Thoracic aorta (tissue), 2 donors: ENCODE data around the gene TRMT2A. TPM values are rescaled to one million over a fixed set of nuclear protein-coding genes. Genes with fewer than 3 reads are reported as not detected.

Experiments used
- ATAC-seq: fragments of 150-250 bp; one replicate; pipeline ENCODE4 v1.8.0; 2017; ENCODE audit warnings: low read depth; ENCODE audit not compliant: insufficient number of reproducible peaks, low FRiP score
- DNase-seq: peaks from one replicate; pipeline ENCODE4 v3.0.0-alpha.2; 2020; ENCODE audit warnings: low spot score
- H3K27ac ChIP-seq, 2 donors: fragments of 200-600 bp; sonication (generic); 1 replicate in 1 of 2; 2 replicates in 1 of 2; pipeline ENCODE4 v1.5.1; 2016; ENCODE audit warnings: mild to moderate bottlenecking in 2 of 2, moderate library complexity in 2 of 2
- H3K27me3 ChIP-seq: fragments of 200-600 bp; sonication (generic); replicated peaks from 2 replicates; pipeline ENCODE4 v1.6.0; 2016; ENCODE audit warnings: mild to moderate bottlenecking; ENCODE audit not compliant: insufficient read depth
- H3K36me3 ChIP-seq: fragments of 200-600 bp; sonication (generic); one replicate; pipeline ENCODE4 v1.5.1; 2016
- H3K4me1 ChIP-seq, 2 donors: fragments of 200-600 bp; sonication (generic); 1 replicate in 1 of 2; 2 replicates in 1 of 2; pipeline versions ENCODE4 v1.5.1 to v1.6.0; 2016; ENCODE audit warnings: low read depth in 2 of 2, mild to moderate bottlenecking in 1 of 2; ENCODE audit not compliant: control insufficient read depth in 1 of 2
- H3K4me3 ChIP-seq: fragments of 200-600 bp; sonication (generic); 2 replicates; pipeline ENCODE4 v1.5.1; 2016; ENCODE audit warnings: mild to moderate bottlenecking
- H3K9me3 ChIP-seq: fragments of 200-600 bp; sonication (generic); 2 replicates; pipeline ENCODE4 v1.5.1; 2016
- CTCF ChIP-seq: fragments of 200-600 bp; sonication (generic); IDR thresholded peaks from one replicate; pipeline ENCODE4 v1.5.1; 2019; ENCODE audit warnings: antibody characterized with exemption
- total RNA-seq, 2 donors: library from RNA; depleted of rRNA; stranded (reverse); fragments of >200 nt; gene quantifications; one replicate each; pipeline versions ENCODE4 v1.1.0 to v1.2.3, GENCODE V29; 2016

The TRMT2A gene
- total RNA-seq, 2 donors from 2014 or later = 61.8 to 94.8 TPM

- Histone ChIP-seq H3K4me3 (no peak overlapping the region), H3K27me3 (no peaks in the 10 kb centered on the region), H3K36me3 (no peaks in the 10 kb centered on the region), H3K9me3 (no peaks in the 10 kb centered on the region), H3K4me1 (no peaks in the 10 kb centered on the region), H3K27ac (no peak overlapping the region)
- no peak for TF ChIP-seq CTCF
- no peak for ATAC-seq
- no peak for DNase-seq
Measured at GRCh38 chr22:20152464-20152890, 35.5 kb upstream of the TRMT2A start.

GRCh38 chr22:20151276-20151588, 34.2 kb upstream of the TRMT2A start:
- no peak overlapping the region for H3K27ac ChIP-seq
- H3K9me3 ChIP-seq = no peaks in the 10 kb centered on the region
- no peak overlapping the region for H3K4me3 ChIP-seq
- H3K27me3 ChIP-seq = no peaks in the 10 kb centered on the region
- H3K4me1 ChIP-seq = no peaks in the 10 kb centered on the region
- ATAC-seq = no peak
- no peak for TF ChIP-seq CTCF
- no peaks in the 10 kb centered on the region for H3K36me3 ChIP-seq
- DNase-seq = no peak

- ATAC-seq = no peak
- no peaks in the 10 kb centered on the region for H3K4me1 ChIP-seq
Measured at GRCh38 chr22:20150381-20151275, 33.6 kb upstream of the TRMT2A start, which contains the start of gene CCDC188. Gene CCDC188 (minus strand): TSS chr22:20151055. CDS start chr22:20150986, 69 bp downstream.

GRCh38 chr22:20149257-20150250, 32.5 kb upstream of the TRMT2A start:
- Histone ChIP-seq H3K4me3 (no peak overlapping the region), H3K27me3 (no peaks in the 10 kb centered on the region), H3K9me3 (no peaks in the 10 kb centered on the region), H3K4me1 (no peaks in the 10 kb centered on the region), H3K36me3 (no peaks in the 10 kb centered on the region), H3K27ac (no peak overlapping the region)
- no peak for TF ChIP-seq CTCF
- ATAC-seq (no peak), DNase-seq (no peak)

More at GRCh38 chr22:20150381-20151275, 33.6 kb upstream of the TRMT2A start, which contains the start of gene CCDC188:
- Histone ChIP-seq H3K36me3 (no peaks in the 10 kb centered on the region), H3K9me3 (no peaks in the 10 kb centered on the region), H3K27me3 (no peaks in the 10 kb centered on the region), H3K27ac (no peak within 1 kb of the TSS), H3K4me3 (no peak within 1 kb of the TSS)
- no peak for TF ChIP-seq CTCF
- no peak for DNase-seq

GRCh38 chr22:20148414-20148813, 31.4 kb upstream of the TRMT2A start:
- H3K4me3 ChIP-seq = no peak overlapping the region
- no peak for TF ChIP-seq CTCF
- no peak overlapping the region for H3K27ac ChIP-seq
- no peaks in the 10 kb centered on the region for H3K4me1 ChIP-seq
- H3K27me3 ChIP-seq = no peaks in the 10 kb centered on the region
- ATAC-seq (no peak), DNase-seq (no peak)
- no peaks in the 10 kb centered on the region for H3K36me3 ChIP-seq
- H3K9me3 ChIP-seq = no peaks in the 10 kb centered on the region
